GM12878 (cell line): ENCODE data around the gene PEMT. TPM values are rescaled to one million over a fixed set of nuclear protein-coding genes. Genes with fewer than 3 reads are reported as not detected.
"Not testable (repeated sequence)": the region's sequence is repeated elsewhere in the genome, so short reads cannot be mapped to it uniquely, and the experiment has no call there.

Experiments
- ATAC-seq: fragments of 200-7000 bp; cut with Tn5 transposase; 3 replicates; pipeline ENCODE4 v1.9.1; 2020; ENCODE audit warnings: mild to moderate bottlenecking, moderate library complexity
- BruUV-seq: library from RNA; stranded (reverse); fragments of 400-500 nt; replicated peaks from 2 replicates; lab custom pipeline; 2021; lab: Mats Ljungman, UMichigan
- CTCF ChIA-PET: fragments of 300-600 bp; sonication (Branson Sonifier 250); formaldehyde crosslinking; extraction: SDS; loops from one replicate; lab custom pipeline; 2021; ENCODE audit warnings: inconsistent platforms; lab: Yijun Ruan, JAX
- POLR2A ChIA-PET: fragments of 350-600 bp; formaldehyde crosslinking; extraction: SDS; loops from one replicate; lab custom pipeline; 2021; ENCODE audit warnings: inconsistent platforms; lab: Charles Lee
- RAD21 ChIA-PET: fragments of 300-600 bp; sonication (Branson Sonifier 250); formaldehyde crosslinking; loops from one replicate; lab custom pipeline; 2023; ENCODE audit warnings: antibody characterized with exemption; ENCODE audit not compliant: unreplicated experiment; lab: Charles Lee
- SMC1A ChIA-PET: fragments of 300-600 bp; sonication (Branson Sonifier 250); formaldehyde crosslinking; loops from one replicate; lab custom pipeline; 2023; ENCODE audit not compliant: unreplicated experiment, uncharacterized antibody; lab: Charles Lee
- DNase-seq: peaks from one replicate; pipeline ENCODE4 v3.0.0-alpha.2; 2011; ENCODE audit warnings: low read depth, low spot score
- FAIRE-seq: peaks from 3 replicates; lab custom pipeline; 2011; peaks lifted over from hg19 to GRCh38; lab: Jason Lieb, UNC
- H2AFZ ChIP-seq: 2 replicates; pipeline ENCODE4 v1.6.0; 2011; ENCODE audit warnings: low read depth, low read length, control low read depth; ENCODE audit not compliant: control insufficient read depth
- H3K27ac ChIP-seq: 2 replicates; pipeline ENCODE4 v1.5.1; 2011; ENCODE audit warnings: control low read depth; ENCODE audit not compliant: control insufficient read depth, insufficient read depth
- H3K27me3 ChIP-seq, 2 experiments: replicated peaks in 1 of 2; 2 replicates each; pipeline versions ENCODE4 v1.6.0 to v1.6.1; 2011; ENCODE audit warnings: low read length in 1 of 2; ENCODE audit not compliant: control insufficient read depth in 2 of 2, insufficient read depth in 2 of 2
- H3K36me3 ChIP-seq, 2 experiments: 2 replicates each; pipeline ENCODE4 v1.5.1; 2011; ENCODE audit warnings: low read length in 1 of 2; ENCODE audit not compliant: control insufficient read depth in 2 of 2, insufficient read depth in 2 of 2
- H3K4me1 ChIP-seq: 2 replicates; pipeline ENCODE4 v1.6.1; 2011; ENCODE audit warnings: mild to moderate bottlenecking, low read length, moderate library complexity, mixed read lengths; ENCODE audit not compliant: control insufficient read depth, insufficient read depth
- H3K4me2 ChIP-seq: 2 replicates; pipeline ENCODE4 v1.6.0; 2011; ENCODE audit warnings: control low read depth; ENCODE audit not compliant: control insufficient read depth, insufficient read depth
- H3K4me3 ChIP-seq: fragments of 200-600 bp; sonication (generic); 2 replicates; pipeline ENCODE4 v1.5.1; 2016
- H3K79me2 ChIP-seq: 2 replicates; pipeline ENCODE4 v1.6.0; 2011; ENCODE audit warnings: low read length; ENCODE audit not compliant: control insufficient read depth, insufficient read depth
- H3K9ac ChIP-seq: 2 replicates; pipeline ENCODE4 v1.8.0; 2011; ENCODE audit warnings: low read length, control low read depth, mixed read lengths; ENCODE audit not compliant: control insufficient read depth, insufficient read depth
- H3K9me3 ChIP-seq: replicated peaks from 3 replicates; pipeline ENCODE4 v1.5.1; 2011; ENCODE audit warnings: mild to moderate bottlenecking, low read length; ENCODE audit not compliant: control insufficient read depth, insufficient read depth
- H4K20me1 ChIP-seq: 2 replicates; pipeline ENCODE4 v1.6.0; 2011; ENCODE audit not compliant: control insufficient read depth, insufficient read depth
- IKZF1 ChIP-seq: fragments of 450-650 bp; conservative IDR thresholded peaks from 2 replicates; pipeline ENCODE4 v1.6.1; 2017; ENCODE audit warnings: antibody characterized with exemption, mild to moderate bottlenecking
- KDM1A ChIP-seq: fragments of 200-600 bp; sonication (generic); IDR thresholded peaks from 2 replicates; pipeline ENCODE4 v1.6.1; 2016; ENCODE audit warnings: borderline replicate concordance
- LARP7 ChIP-seq: fragments of 450-650 bp; IDR thresholded peaks from 2 replicates; pipeline ENCODE4 v1.6.1; 2017; ENCODE audit warnings: mild to moderate bottlenecking
- NR2F1 ChIP-seq: fragments of 450-650 bp; conservative IDR thresholded peaks from 2 replicates; pipeline ENCODE4 v1.6.1; 2017; ENCODE audit warnings: mild to moderate bottlenecking
- ZNF217 ChIP-seq: fragments of 450-650 bp; IDR thresholded peaks from 2 replicates; pipeline ENCODE4 v1.6.1; 2017; ENCODE audit warnings: antibody characterized with exemption, mild to moderate bottlenecking
- WGBS: methylation state at CpG from one replicate; pipeline ENCODE4 v1.1.6; 2016; ENCODE audit warnings: low lambda C conversion rate; ENCODE audit not compliant: insufficient replicate concordance, insufficient coverage; ENCODE audit errors: missing lambda C conversion rate; 5-methylcytosine and 5-hydroxymethylcytosine counted together
- in situ Hi-C: fragments of 300-500 bp; cut with MboI; formaldehyde crosslinking; loops from 9 replicates; pipeline ENCODE4 v1.14.3; 2018; ENCODE audit warnings: mixed read lengths
- intact Hi-C: fragments of 100-400 bp; cut with micrococcal nuclease; formaldehyde crosslinking; loops from one replicate; pipeline ENCODE4 v1.14.2; 2022; ENCODE audit not compliant: unreplicated experiment
- polyA plus RNA-seq, 11 experiments: library from polyadenylated mRNA; depleted of rRNA in 4 of 11; unstranded in 6 of 11; stranded (reverse) in 5 of 11; fragments of >200 nt; fragmentation: Nextera tagmentation in 4 of 11; fragmentation: Illumina TruSeq in 1 of 11; extraction: Ambion mirVana in 4 of 11; extraction: Trizol in 1 of 11; gene quantifications; 1 replicate in 1 of 11; 2 replicates in 10 of 11; pipeline versions ENCODE4 v1.2.1 to v1.2.3, GENCODE V29; 2011 to 2016; ENCODE audit warnings: inconsistent platforms in 2 of 11, missing spikeins in 2 of 11, low read depth in 1 of 11
- total RNA-seq, 4 experiments: library from RNA; depleted of rRNA in 3 of 4; stranded (reverse); fragments of >200 nt in 3 of 4; fragmentation: Illumina TruSeq in 1 of 4; extraction: Trizol in 1 of 4; gene quantifications; 2 replicates each; pipeline versions ENCODE4 v1.2.1 to v1.2.3, GENCODE V29; 2013 to 2021
- TF ChIP-seq, protein P1 (sequence below): IDR thresholded peaks from 2 replicates; pipeline ENCODE4 v1.6.1; 2012; ENCODE audit warnings: low read depth, low read length, improper control_type of control experiment
- TF ChIP-seq, protein P2 (sequence below): IDR thresholded peaks from 2 replicates; pipeline ENCODE4 v1.6.1; 2011; ENCODE audit warnings: borderline replicate concordance, low read depth, mild to moderate bottlenecking, moderate library complexity, low read length; ENCODE audit not compliant: insufficient read depth, poor library complexity, severe bottlenecking

The PEMT gene
- total and polyA plus RNA-seq, 10 of the 15 experiments (the other 5 are each of a cell fraction or from before 2014, with no cell fraction given) = 2.8 to 44.7 (median 25.4) TPM

DNA sequence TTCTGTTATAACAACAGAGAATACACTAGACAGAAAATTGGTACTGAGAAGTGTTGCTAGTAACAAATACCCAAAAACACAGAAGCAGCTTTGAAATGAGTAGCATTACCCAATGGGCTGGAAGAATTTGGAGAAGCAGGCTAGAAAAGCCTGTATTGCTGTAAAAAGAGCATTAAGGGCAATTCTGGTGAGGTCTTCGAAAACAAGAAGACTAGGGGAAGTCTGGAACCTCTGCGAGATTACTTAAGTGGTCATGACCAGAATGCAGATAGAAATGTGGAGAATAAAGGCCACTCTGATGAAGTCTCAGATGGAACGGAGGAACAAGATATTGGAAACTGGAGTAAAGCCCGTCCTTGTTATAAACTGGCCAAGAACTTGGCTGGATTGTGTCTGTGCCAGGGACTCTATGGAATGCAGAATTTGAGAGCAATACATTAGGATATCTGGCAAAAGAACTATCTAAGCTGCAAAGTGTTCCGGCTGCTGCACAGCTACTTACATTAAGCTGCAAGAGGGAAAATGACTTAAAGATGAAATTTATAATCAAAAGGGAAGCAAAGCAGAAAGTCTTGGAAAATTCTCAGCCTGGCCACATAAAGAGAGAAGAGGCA, 44.9 kb upstream of the PEMT start:
- ChIA-PET RAD21 (no interaction called here), SMC1A (no interaction called here), POLR2A (interaction anchor here (0.6 kb wide), 1 partner anchor 437 kb away, joined by 3 read pairs; no protein-coding TSS in a partner anchor), CTCF (interaction anchor here (1.4 to 1.5 kb wide), 2 partner anchors 139 to 281 kb away, joined by 3 to 5 read pairs; no protein-coding TSS in a partner anchor)
- ATAC-seq (no peak), FAIRE-seq (no peak), DNase-seq (no peak)
- no peaks in the 10 kb centered on the region; the same call in 2 of the 3 replicates for H3K9me3 ChIP-seq
- H3K36me3 ChIP-seq = no peaks in the 10 kb centered on the region
- TF ChIP-seq, protein P1, sequence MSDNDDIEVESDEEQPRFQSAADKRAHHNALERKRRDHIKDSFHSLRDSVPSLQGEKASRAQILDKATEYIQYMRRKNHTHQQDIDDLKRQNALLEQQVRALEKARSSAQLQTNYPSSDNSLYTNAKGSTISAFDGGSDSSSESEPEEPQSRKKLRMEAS = no peak
- TF ChIP-seq KDM1A (no peak), LARP7 (no peak), NR2F1 (no peak), IKZF1 (no peak), ZNF217 (no peak)
- TF ChIP-seq, protein P2, sequence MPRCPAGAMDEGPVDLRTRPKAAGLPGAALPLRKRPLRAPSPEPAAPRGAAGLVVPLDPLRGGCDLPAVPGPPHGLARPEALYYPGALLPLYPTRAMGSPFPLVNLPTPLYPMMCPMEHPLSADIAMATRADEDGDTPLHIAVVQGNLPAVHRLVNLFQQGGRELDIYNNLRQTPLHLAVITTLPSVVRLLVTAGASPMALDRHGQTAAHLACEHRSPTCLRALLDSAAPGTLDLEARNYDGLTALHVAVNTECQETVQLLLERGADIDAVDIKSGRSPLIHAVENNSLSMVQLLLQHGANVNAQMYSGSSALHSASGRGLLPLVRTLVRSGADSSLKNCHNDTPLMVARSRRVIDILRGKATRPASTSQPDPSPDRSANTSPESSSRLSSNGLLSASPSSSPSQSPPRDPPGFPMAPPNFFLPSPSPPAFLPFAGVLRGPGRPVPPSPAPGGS = no peak
- no peak overlapping the region for H3K4me2 ChIP-seq
- H3K9ac ChIP-seq = no peak overlapping the region
- H2AFZ ChIP-seq = no peak overlapping the region
- 65% methylated on average over 5 of the region's 5 CpGs for WGBS
- H3K4me1 ChIP-seq = no peaks in the 10 kb centered on the region
- intact Hi-C loops (no loop called here), in situ Hi-C loops (no loop called here)
- no peaks in the 10 kb centered on the region for H3K79me2 ChIP-seq
- no peak overlapping the region for H3K4me3 ChIP-seq
- no TSS peak for BruUV-seq
- H4K20me1 ChIP-seq = no peaks in the 10 kb centered on the region
- H3K27ac ChIP-seq = no peak overlapping the region
- no peaks in the 10 kb centered on the region for H3K27me3 ChIP-seq

DNA sequence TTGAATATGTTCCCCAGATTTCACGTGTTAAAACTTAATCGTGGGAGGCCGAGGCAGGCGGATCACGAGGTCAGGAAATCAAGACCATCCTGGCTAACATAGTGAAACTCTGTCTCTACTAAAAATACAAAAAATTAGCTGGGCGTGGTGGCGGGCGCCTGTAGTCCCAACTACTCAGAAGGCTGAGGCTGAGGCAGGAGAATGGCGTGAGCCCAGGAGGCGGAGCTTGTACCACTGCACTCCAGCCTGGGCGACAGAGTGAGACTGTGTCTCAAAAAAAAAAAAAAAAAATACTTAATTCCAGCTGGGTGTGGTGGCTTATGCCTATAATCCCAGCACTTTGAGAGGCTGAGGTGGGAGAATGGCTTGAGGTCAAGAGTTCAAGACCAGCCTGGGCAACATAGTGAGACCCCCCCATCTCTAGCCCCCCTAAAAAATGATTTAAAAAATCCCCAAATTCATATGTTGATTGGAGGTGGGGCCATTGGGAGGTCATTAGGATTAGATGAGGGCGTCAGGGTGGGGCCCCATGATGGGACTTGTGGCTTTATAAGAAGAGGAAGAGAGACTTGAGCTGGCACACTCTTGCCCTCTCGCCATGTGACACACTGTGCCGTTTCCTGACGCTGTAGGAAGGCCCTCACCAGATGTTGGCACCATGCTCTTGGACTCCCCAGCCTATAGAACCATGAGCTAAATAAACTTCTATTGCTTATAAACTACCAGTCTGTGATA, 44.2 kb upstream of the PEMT start:
- RAD21 ChIA-PET, FAIRE-seq, DNase-seq, H3K36me3 ChIP-seq, H3K4me2 ChIP-seq, H3K9me3 ChIP-seq, H3K27me3 ChIP-seq, BruUV-seq, intact Hi-C loops, H4K20me1 ChIP-seq, H3K27ac ChIP-seq, H3K79me2 ChIP-seq, H3K4me1 ChIP-seq, SMC1A ChIA-PET, POLR2A ChIA-PET, H3K9ac ChIP-seq, H3K4me3 ChIP-seq, H2AFZ ChIP-seq, in situ Hi-C loops: not testable (repeated sequence)
- WGBS = 53% methylated on average over 15 of the region's 15 CpGs
- CTCF ChIA-PET = interaction anchor here (1.5 kb wide), 1 partner anchor 139 kb away, joined by 3 read pairs; no protein-coding TSS in a partner anchor
- ATAC-seq = 0 out of 3 replicates have a peak, but pooled peaks have one; percentile 21
